ENCODE data around the gene CAB39. TPM values are rescaled to one million over a fixed set of nuclear protein-coding genes. Genes with fewer than 3 reads are reported as not detected.

The CAB39 gene
- total RNA-seq, 1 experiment from 2014 or later, result 52.5 TPM

- Histone ChIP-seq H3K4me2 (ENCODE audit: low read length) (no peak overlapping the region), H4K20me1 (ENCODE audit: low read length) (peaks cover 7% of the 10 kb centered on the region; the same call in 1 of the 2 replicates)
These were observed 23.2 kb downstream of the CAB39 start for GRCh38 chr2:230735884-230736283.

GRCh38 chr2:230737300-230737699 lies 24.7 kb downstream of the CAB39 start:
- Histone ChIP-seq H3K9ac (ENCODE audit: low read length) (peak overlapping the region; percentile 42), H3K79me2 (ENCODE audit: low read length) (peaks cover 93% of the 10 kb centered on the region), H3K27me3 (ENCODE audit: low read length) (no peaks in the 10 kb centered on the region), H3K4me2 (ENCODE audit: low read length) (peak overlapping the region; percentile 86), H3K4me1 (ENCODE audit: insufficient read depth, low read length) (peaks cover 60% of the 10 kb centered on the region), H4K20me1 (ENCODE audit: low read length) (peaks cover 6% of the 10 kb centered on the region; the same call in 1 of the 2 replicates), H3K4me3 (ENCODE audit: low read length) (peak overlapping the region; percentile 20; the same call in 1 of the 2 replicates), H3K27ac (ENCODE audit: low read length) (peak overlapping the region; percentile 95), H3F3A (ENCODE audit: low read length, unreplicated experiment) (peaks cover 13% of the 10 kb centered on the region), H2AFZ (ENCODE audit: low read length) (no peak overlapping the region), H3K9me2 (replicated peaks; ENCODE audit: low read length) (no peaks in the 10 kb centered on the region), H3K36me3 (ENCODE audit: low read depth, low read length) (peaks cover 6% of the 10 kb centered on the region), H3K9me3 (ENCODE audit: low read length) (no peaks in the 10 kb centered on the region)
- intact Hi-C loops (cut with micrococcal nuclease), result loop anchor here (1.0 to 2.0 kb wide), 4 partner anchors 22 to 61 kb away; no protein-coding TSS in a partner anchor
- POLR2A ChIA-PET (ENCODE audit: unreplicated experiment), result interaction anchor here (0.6 kb wide), 1 partner anchor 44 kb away, joined by 4 read pairs; no protein-coding TSS in a partner anchor
- TSS peak; percentile 70 for BruUV-seq (replicated peaks)
- DNase-seq, result no peak
- CTCF ChIA-PET, result interaction anchor here (1.3 kb wide), 1 partner anchor 61 kb away, joined by 3 read pairs; no protein-coding TSS in a partner anchor
- ATAC-seq, result no peak
- TF ChIP-seq EZH2phosphoT487 (IDR thresholded peaks at IDR 0.05; ENCODE audit: borderline replicate concordance, low read length) (no peak), EZH2 (IDR thresholded peaks at IDR 0.05; ENCODE audit: low read length, unreplicated experiment) (no peak), CTCF (conservative IDR thresholded peaks at IDR 0.05; ENCODE audit: low read depth, low read length) (no peak)

More at GRCh38 chr2:230735884-230736283, 23.2 kb downstream of the CAB39 start:
- ChIA-PET POLR2A (ENCODE audit: unreplicated experiment) (no interaction called here), CTCF (no interaction called here)
- intact Hi-C loops (cut with micrococcal nuclease), result loop anchor here (2.0 kb wide), 1 partner anchor 21 kb away; no protein-coding TSS in a partner anchor
- H3K4me3 ChIP-seq (ENCODE audit: low read length), result no peak overlapping the region
- no peaks in the 10 kb centered on the region; the same call in 1 of the 2 replicates for H3K36me3 ChIP-seq (ENCODE audit: low read depth, low read length)
- no peak overlapping the region for H2AFZ ChIP-seq (ENCODE audit: low read length)
- peak overlapping the region; percentile 95 for H3K27ac ChIP-seq (ENCODE audit: low read length)
- ATAC-seq, result no peak
- peaks cover 13% of the 10 kb centered on the region for H3F3A ChIP-seq (ENCODE audit: low read length, unreplicated experiment)
- H3K9ac ChIP-seq (ENCODE audit: low read length), result no peak overlapping the region
- H3K9me3 ChIP-seq (ENCODE audit: low read length), result no peaks in the 10 kb centered on the region
- no peak for DNase-seq
- BruUV-seq (replicated peaks), result no TSS peak
- H3K4me1 ChIP-seq (ENCODE audit: insufficient read depth, low read length), result peaks cover 56% of the 10 kb centered on the region
- no peaks in the 10 kb centered on the region for H3K27me3 ChIP-seq (ENCODE audit: low read length)
- H3K9me2 ChIP-seq (replicated peaks; ENCODE audit: low read length), result no peaks in the 10 kb centered on the region
- H3K79me2 ChIP-seq (ENCODE audit: low read length), result peaks cover 94% of the 10 kb centered on the region
- TF ChIP-seq EZH2phosphoT487 (IDR thresholded peaks at IDR 0.05; ENCODE audit: borderline replicate concordance, low read length) (no peak), EZH2 (IDR thresholded peaks at IDR 0.05; ENCODE audit: low read length, unreplicated experiment) (no peak), CTCF (conservative IDR thresholded peaks at IDR 0.05; ENCODE audit: low read depth, low read length) (no peak)

- peak overlapping the region; percentile 73 for H3K9ac ChIP-seq (ENCODE audit: low read length)
- H3K9me2 ChIP-seq (replicated peaks; ENCODE audit: low read length), result no peaks in the 10 kb centered on the region
- H3K4me1 ChIP-seq (ENCODE audit: insufficient read depth, low read length), result peaks cover 60% of the 10 kb centered on the region
- POLR2A ChIA-PET (ENCODE audit: unreplicated experiment), result interaction anchor here (0.6 kb wide), 1 partner anchor 37 kb away, joined by 3 read pairs; no protein-coding TSS in a partner anchor
- H3K4me3 ChIP-seq (ENCODE audit: low read length), result peak overlapping the region; percentile 53
- CTCF ChIA-PET, result interaction anchor here (1.3 kb wide), 1 partner anchor 61 kb away, joined by 3 read pairs; no protein-coding TSS in a partner anchor
- peaks cover 6% of the 10 kb centered on the region for H3K36me3 ChIP-seq (ENCODE audit: low read depth, low read length)
- TF ChIP-seq EZH2phosphoT487 (IDR thresholded peaks at IDR 0.05; ENCODE audit: borderline replicate concordance, low read length), result no peak
- TF ChIP-seq CTCF (conservative IDR thresholded peaks at IDR 0.05; ENCODE audit: low read depth, low read length), result no peak
- no peak for TF ChIP-seq EZH2 (IDR thresholded peaks at IDR 0.05; ENCODE audit: low read length, unreplicated experiment)
- ATAC-seq, result peak; percentile 48
- H4K20me1 ChIP-seq (ENCODE audit: low read length), result peaks cover 3% of the 10 kb centered on the region; the same call in 1 of the 2 replicates
- H3K4me2 ChIP-seq (ENCODE audit: low read length), result peak overlapping the region; percentile 86
- H3K27me3 ChIP-seq (ENCODE audit: low read length), result no peaks in the 10 kb centered on the region
- peak; percentile 85 for DNase-seq
- BruUV-seq (replicated peaks), result no TSS peak
- peaks cover 13% of the 10 kb centered on the region for H3F3A ChIP-seq (ENCODE audit: low read length, unreplicated experiment)
- peaks cover 93% of the 10 kb centered on the region for H3K79me2 ChIP-seq (ENCODE audit: low read length)
- intact Hi-C loops (cut with micrococcal nuclease), result loop anchor here (1.0 to 2.0 kb wide), 4 partner anchors 23 to 60 kb away; no protein-coding TSS in a partner anchor
- H3K9me3 ChIP-seq (ENCODE audit: low read length), result no peaks in the 10 kb centered on the region
- peak overlapping the region; percentile 95 for H3K27ac ChIP-seq (ENCODE audit: low read length)
- no peak overlapping the region for H2AFZ ChIP-seq (ENCODE audit: low read length)
These were observed 25.2 kb downstream of the CAB39 start for GRCh38 chr2:230737791-230738226.

Measured in PC-3 (cell line).